GM04504 (cell line): ENCODE measurements around the gene SRSF2.
"Not testable (repeated sequence)": the region's sequence is repeated elsewhere in the genome, so short reads cannot be mapped to it uniquely, and the experiment has no call there.

Experiments
- DNase-seq: peaks from one replicate; pipeline ENCODE4 v3.0.0-alpha.2; 2012; ENCODE audit warnings: low read depth

SRSF2 gene

GRCh38 chr17:76737082-76737675 is at the start of gene SRSF2:
Gene SRSF2 (minus strand): TSS chr17:76737331. CDS start chr17:76737160, 171 bp downstream.
- peak; percentile 97 for DNase-seq

- DNase-seq, result no peak
These were observed 47.8 kb upstream of the SRSF2 start for GRCh38 chr17:76784926-76785325.

- no peak for DNase-seq
These were observed 46.0 kb upstream of the SRSF2 start for GRCh38 chr17:76783146-76783545.

- DNase-seq, result no peak
These were observed 44.2 kb upstream of the SRSF2 start for GRCh38 chr17:76781056-76781982.

- no peak for DNase-seq
These were observed 38.0 kb upstream of the SRSF2 start for GRCh38 chr17:76775021-76775600.

GRCh38 chr17:76772842-76773525 is 35.9 kb upstream of the SRSF2 start:
- peak; percentile 78 for DNase-seq

- no peak for DNase-seq
These were observed 21.4 kb upstream of the SRSF2 start for GRCh38 chr17:76758570-76758969.

- no peak for DNase-seq
These were observed 20.1 kb upstream of the SRSF2 start for GRCh38 chr17:76757256-76757655.

- no peak for DNase-seq
These were observed 18.2 kb upstream of the SRSF2 start for GRCh38 chr17:76755285-76755684.

- DNase-seq, result no peak
These were observed 16.2 kb upstream of the SRSF2 start for GRCh38 chr17:76753061-76753961.

- DNase-seq, result no peak
These were observed 14.9 kb upstream of the SRSF2 start for GRCh38 chr17:76752006-76752405.

- no peak for DNase-seq
These were observed 14.4 kb upstream of the SRSF2 start for GRCh38 chr17:76751416-76751993.

- no peak for DNase-seq
These were observed 11.5 kb upstream of the SRSF2 start for GRCh38 chr17:76748657-76749056.

- DNase-seq, result no peak
These were observed 10.7 kb upstream of the SRSF2 start for GRCh38 chr17:76747716-76748363.

GRCh38 chr17:76745785-76746184 is 8.7 kb upstream of the SRSF2 start:
- not testable (repeated sequence) for DNase-seq

GRCh38 chr17:76744747-76745146 is 7.6 kb upstream of the SRSF2 start:
- no peak for DNase-seq

- DNase-seq, result no peak
These were observed 5.8 kb upstream of the SRSF2 start for GRCh38 chr17:76742958-76743357.

GRCh38 chr17:76740329-76741118 is 3.4 kb upstream of the SRSF2 start:
- no peak for DNase-seq

GRCh38 chr17:76739568-76740115 is 2.5 kb upstream of the SRSF2 start:
- DNase-seq, result not testable (repeated sequence)
